ENCODE measurements around the gene SPON1.

SPON1 gene

GRCh38 chr11:14109742-14110141 lies 147.2 kb downstream of the SPON1 start:
- TF ChIP-seq, protein P1, sequence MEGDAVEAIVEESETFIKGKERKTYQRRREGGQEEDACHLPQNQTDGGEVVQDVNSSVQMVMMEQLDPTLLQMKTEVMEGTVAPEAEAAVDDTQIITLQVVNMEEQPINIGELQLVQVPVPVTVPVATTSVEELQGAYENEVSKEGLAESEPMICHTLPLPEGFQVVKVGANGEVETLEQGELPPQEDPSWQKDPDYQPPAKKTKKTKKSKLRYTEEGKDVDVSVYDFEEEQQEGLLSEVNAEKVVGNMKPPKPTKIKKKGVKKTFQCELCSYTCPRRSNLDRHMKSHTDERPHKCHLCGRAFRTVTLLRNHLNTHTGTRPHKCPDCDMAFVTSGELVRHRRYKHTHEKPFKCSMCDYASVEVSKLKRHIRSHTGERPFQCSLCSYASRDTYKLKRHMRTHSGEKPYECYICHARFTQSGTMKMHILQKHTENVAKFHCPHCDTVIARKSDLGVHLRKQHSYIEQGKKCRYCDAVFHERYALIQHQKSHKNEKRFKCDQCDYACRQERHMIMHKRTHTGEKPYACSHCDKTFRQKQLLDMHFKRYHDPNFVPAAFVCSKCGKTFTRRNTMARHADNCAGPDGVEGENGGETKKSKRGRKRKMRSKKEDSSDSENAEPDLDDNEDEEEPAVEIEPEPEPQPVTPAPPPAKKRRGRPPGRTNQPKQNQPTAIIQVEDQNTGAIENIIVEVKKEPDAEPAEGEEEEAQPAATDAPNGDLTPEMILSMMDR (conservative IDR thresholded peaks at IDR 0.05), result no peak
- no peak overlapping the region for H3K27ac ChIP-seq

DNA sequence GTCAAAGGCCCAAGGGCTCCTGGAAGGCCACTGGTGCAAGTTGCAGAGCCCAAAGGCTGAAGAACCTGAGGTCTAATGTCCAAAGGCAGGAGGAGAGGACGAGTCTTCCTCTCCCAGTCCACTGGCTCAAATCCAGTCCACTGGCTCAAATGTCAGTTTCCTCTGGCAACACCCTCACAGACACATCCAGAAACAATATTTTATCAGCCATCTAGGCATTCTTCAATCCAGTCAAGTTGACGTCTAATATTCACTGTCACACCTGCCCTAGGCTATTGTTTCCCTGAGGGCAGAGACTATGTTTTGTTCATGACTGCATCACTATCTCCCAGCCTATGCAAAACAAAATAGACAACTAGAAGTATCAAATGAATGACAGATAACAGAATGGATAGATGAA lies 148.1 kb downstream of the SPON1 start:
- no peak overlapping the region for H3K27ac ChIP-seq
- TF ChIP-seq, protein P1 (conservative IDR thresholded peaks at IDR 0.05), result no peak

- H3K27ac ChIP-seq, result no peak overlapping the region
- TF ChIP-seq, protein P1 (conservative IDR thresholded peaks at IDR 0.05), result no peak
Observed at GRCh38 chr11:14111496-14111895, 149.0 kb downstream of the SPON1 start.

DNA sequence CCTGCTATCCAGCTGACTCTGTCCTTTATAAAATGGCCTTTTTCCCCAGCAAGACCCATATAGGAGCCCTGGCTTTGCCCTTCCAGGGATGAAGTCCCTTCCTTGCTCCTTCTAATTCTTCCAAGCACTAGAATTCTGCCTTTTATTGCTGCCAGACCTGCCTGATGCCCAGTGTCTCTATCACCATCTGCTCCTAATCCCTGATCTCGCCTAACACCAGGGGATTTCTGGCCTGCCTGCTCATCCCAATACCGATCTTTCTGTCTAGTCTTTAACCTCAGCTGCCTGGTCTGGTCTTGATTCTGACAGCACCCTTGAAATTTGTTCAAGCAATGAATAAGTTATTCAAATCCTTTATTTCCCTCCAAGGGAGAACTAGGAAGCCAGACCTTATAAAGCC lies 150.2 kb downstream of the SPON1 start:
- TF ChIP-seq, protein P1 (conservative IDR thresholded peaks at IDR 0.05), result no peak
- no peak overlapping the region for H3K27ac ChIP-seq

DNA sequence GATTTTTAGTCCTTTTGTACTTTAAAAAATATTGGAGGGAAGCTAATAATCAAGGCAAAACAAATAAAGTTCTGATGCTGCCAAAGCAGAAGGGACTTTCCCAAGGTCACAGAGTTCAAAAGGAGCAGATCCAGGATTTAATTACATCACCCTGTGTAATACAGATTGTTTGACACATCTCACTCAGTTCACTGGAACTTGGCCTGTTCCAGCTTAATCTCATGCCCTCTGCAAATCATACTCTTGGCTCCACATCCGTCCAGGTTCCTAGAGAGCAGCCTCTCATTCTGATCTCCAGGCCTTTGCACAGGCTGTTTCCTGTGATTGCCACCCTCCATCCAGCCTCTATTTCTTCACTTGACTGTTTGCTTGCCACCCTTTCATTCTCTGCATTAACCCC lies 151.7 kb downstream of the SPON1 start:
- TF ChIP-seq, protein P1 (conservative IDR thresholded peaks at IDR 0.05), result no peak
- no peak overlapping the region for H3K27ac ChIP-seq

GRCh38 chr11:14114786-14115185 lies 152.3 kb downstream of the SPON1 start:
- TF ChIP-seq, protein P1 (conservative IDR thresholded peaks at IDR 0.05), result no peak
- H3K27ac ChIP-seq, result no peak overlapping the region

DNA sequence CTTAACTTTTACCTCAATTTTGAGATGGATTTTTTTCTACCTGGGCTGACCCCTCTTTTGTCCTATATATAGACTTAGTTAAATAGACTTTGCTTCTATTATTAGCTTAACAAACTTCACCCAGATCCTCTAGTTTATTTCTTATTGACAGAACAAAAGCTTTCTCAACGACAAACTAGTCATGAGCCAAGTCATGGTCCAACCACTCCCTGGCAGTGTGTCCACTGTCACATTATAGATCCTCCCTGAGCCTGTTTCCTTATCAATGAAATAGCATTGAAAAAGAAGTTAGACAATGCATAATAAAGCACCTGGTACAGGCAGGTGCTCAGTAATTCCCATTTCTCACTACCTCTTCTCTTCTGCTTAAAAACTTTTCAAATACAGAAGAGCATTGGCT lies 155.1 kb downstream of the SPON1 start:
- H3K27ac ChIP-seq, result no peak overlapping the region
- TF ChIP-seq, protein P1 (conservative IDR thresholded peaks at IDR 0.05), result no peak

- TF ChIP-seq, protein P1 (conservative IDR thresholded peaks at IDR 0.05), result no peak
- no peak overlapping the region for H3K27ac ChIP-seq
Observed at GRCh38 chr11:14118072-14118471, 155.5 kb downstream of the SPON1 start.

Measured in VCaP (cell line).